Putamen (tissue), 1 donor: ENCODE results near the gene IFITM10.

Experiments used
- DNase-seq: peaks from one replicate; pipeline ENCODE4 v3.0.0-alpha.2; 2016; ENCODE audit warnings: low spot score

The IFITM10 gene

DNA sequence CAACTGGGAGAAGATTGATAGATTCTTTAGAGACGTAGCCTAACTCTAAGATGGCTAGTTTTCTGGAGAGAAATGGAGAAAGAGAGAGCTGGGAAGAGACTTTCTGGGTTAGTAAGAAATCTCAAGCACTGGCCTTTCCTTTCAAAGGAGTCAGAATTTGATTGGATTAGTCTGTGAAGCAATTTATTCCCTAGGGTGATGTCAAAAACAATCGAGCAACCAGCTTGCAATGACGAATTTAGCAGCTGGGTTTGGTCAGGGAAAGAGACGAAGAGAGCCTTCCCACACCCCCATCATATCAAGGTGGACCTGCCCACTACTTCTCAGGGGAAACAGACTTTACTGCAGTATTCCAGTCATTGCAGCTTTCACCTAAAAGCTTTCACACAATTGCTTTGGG lies 42.6 kb downstream of the IFITM10 start:
- no peak for DNase-seq

DNA sequence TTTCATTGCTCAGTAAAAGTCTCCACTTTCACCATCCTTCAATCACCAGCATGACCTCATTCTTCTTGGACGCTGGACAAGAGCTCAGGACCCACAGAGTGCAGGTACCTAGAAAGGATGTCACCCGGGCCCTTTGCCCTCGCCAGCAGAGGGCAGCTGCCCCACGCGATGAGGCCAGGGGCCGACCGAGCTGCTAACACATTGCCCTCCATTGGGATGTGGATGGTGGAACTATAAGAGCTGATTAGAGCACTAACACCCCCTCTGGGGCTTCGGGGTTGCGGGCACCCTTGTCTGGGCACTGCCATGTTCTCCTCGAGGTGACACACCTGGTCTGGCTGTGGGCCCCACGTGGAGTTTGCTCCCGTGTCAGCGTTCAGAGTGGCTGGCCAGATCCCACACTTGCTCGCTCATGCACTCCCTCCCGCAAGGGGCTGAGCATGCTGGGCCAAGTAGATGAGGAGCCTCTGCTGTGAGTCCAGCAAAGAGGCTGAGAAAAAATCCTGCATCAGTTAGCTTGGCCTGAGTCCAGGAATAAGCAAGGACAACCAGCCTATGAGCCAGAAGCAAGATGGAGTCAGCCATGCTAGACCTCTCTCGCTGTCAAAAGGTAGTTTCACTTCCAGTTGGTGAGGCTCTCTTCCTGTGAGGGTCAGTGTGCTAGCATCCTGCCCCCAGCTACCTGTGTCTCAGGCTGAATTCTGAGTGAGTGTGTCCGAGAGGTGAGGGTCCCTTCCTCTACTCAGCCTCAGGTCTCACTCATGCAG lies 43.6 kb downstream of the IFITM10 start:
- DNase-seq = no peak

DNA sequence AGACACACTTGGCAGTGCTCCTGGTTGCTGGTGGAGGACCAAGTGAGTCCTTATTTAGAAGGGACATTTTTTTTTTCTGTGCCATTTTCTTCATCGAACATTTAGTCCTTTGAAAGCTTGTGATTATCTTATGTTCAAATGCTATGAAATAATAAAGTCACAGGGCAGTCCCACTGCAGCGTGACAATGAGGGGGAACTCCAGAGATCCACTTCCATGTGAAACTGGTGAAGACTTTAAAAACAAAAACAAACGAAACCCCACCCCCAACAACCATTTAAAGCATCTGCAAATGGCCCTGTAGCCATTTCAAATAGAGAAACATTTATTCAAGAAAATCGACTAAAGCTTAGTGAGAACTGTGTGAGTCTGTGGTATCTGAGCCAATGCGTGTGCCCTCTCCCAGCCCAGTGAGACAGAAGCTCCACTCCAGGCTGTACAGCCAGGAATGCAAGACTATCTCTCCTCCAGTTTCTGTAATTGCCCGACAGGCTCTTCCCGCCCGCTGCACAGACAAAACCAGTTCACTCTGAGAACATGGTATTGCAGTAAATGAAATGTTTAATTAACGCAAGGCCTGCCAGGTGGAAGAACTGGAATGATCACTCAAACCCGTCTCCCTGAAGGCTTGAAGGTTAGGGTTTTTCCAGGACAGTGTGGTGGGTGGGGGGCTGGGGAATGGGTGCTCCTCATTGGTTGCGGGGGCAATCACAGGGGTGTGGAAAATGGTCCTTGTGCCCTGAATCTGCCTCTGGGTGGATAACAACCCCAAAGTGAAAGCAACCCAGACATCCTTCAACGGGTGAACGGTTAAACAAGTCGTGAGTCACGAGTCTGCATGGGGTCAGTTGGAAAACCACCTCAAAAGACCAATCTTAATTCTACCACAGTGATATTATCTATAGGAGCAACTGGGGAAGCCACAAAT lies 45.0 kb downstream of the IFITM10 start:
- no peak for DNase-seq

DNA sequence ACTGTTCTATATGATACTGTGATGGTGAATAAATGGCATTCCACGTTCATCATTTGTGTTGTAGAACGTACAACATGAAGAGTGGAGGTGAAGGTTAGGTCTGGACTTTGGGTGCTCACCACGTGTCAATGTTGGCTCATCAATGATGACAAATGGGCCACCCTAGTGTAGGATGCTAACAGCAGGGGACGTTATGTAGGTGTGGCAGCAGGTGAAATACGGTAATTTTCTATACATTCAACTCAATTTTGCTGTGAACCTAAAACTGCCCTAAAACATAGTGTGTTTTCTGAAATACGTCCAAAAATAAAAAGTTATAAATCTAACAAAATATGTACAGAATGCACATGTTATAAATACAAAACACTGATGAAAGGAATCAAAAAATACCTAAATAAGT lies 47.2 kb downstream of the IFITM10 start:
- no peak for DNase-seq

DNA sequence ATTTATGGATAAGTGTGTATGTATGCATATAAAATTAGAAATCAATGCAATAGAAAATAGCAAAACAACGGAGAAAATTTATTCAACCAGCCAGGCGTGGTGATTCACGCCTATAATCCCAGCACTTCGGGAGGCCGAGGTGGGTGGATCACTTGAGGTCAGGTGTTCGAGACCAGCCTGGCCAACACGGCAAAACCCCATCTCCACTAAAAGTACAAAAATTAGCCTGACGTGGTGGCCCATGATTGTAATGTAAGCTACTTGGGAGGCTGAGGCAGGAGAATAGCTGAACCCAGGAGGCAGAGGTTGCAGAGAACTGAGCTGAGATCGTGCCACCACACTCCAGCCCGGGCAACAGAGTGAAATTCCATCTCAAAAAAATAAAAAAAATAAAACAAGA lies 47.9 kb downstream of the IFITM10 start:
- no peak for DNase-seq

DNA sequence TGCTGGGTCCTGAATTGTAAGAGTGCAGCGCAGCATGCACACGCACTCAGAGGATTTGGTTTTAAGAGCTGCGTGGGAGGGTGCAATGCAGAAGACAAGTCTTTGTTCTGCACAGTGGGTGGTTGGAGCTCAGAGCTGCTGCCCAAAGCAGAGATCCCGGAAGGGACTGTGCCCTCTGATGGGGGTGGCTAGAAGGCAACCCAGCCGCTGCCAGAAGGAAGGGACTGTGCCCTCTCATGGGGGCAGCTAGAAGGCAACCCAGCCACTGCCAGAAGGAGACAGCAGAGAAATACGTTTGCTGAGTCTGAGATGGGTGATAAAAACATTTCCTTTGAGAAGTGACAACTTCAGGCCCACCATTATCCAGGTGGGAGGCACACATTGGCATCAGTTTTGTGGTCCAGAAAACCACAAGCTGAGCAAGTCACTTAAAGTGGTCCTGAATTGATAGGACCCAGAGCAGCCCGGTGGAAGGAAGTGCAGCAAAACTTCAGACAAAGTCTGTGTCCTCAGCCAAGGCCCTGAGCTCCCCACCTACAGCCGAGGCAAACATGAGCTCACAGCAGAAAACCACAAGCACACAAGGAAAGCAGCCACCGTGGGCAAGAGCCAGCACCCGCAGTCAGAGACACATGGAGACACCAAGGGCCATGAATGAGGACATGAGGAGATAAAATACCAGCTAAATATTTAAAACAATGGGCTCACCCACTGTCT lies 49.1 kb downstream of the IFITM10 start:
- DNase-seq = no peak

DNA sequence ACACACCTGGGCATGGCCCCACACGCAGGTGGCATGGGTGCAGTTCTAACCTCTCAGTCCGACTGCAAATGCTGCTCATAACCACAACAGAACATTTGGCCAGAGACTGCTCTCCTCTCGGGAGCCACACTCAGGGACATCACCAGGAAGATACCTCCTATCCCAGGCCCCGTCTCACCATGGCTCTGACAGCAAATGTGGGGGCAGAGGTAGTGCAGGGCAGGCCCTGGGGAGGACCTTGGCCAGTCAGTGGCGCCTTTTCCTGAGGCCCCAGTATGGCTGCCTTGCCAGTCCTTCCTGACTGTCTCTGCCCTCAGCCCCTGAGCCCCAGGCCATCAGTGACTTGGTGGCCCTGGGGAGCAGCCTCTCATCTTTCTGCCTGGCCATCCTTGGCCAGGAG lies 50.6 kb downstream of the IFITM10 start:
- DNase-seq = no peak

DNA sequence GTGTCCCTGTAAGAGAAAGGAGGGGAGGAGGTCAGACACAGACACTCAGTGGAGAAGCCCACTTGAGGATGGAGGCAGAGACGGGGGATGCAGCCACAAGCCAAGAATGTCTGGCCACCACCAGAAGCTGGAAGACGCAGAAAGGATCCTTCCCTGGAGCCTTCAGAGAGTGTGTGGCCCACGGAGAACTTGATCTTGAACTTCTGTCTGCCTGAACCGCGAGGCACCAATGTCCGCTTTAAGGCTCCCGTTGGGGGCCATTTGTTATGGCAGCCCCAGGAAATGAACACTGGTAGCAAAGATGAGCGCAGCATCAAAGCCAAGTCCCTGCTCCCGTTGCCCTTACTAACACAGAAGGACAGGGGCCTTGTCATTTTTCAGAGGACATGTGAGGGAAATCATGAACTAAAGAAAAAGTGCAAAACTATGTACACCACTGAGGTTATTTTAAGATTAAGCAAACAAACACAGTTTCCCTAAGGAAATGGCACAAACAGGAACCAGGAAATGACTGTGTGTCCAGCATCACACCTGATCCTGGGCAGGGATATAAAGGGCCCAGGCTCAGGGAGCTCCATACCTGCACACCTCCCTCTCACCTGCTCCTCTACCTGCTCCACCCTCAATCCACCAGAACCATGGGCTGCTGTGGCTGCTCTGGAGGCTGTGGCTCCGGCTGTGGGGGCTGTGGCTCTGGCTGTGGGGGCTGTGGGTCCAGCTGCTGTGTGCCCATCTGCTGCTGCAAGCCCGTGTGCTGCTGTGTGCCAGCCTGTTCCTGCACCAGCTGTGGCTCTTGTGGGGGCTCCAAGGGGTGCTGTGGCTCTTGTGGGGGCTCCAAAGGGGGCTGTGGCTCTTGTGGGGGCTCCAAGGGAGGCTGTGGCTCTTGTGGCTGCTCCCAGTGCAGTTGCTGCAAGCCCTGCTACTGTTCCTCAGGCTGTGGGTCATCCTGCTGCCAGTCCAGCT lies 53.5 kb downstream of the IFITM10 start, which contains the start of gene KRTAP5-6:
Gene KRTAP5-6 (plus strand): TSS at position 588 of the 963 bp plus-strand sequence. CDS start 51 bp downstream, at position 639.
- no peak for DNase-seq

DNA sequence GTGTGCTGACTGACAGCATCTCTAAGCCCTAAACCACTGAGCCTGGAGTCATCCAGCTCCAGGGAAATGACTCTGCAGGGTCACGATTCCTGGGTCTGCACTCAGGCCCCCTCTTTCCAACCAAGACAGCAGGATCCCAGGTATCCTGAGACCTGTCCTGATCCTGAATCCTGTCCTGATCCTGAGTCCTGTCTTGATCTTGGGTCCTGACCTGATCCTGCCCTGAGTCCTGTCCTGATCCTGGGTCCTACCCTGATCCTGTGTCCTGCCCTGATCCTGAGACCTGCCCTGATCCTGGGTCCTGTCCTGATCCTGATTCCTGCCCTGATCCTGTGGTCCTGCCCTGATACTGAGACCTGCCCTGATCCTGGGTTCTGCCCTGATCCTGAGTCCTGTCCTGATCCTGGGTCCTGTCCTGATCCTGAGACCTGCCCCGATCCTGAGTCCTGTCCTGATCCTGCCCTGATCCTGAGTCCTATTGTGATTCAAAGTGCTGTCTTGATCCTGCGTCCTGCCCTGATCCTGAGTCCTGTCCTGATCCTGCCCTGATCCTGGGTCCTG lies 54.8 kb downstream of the IFITM10 start:
- no peak for DNase-seq

DNA sequence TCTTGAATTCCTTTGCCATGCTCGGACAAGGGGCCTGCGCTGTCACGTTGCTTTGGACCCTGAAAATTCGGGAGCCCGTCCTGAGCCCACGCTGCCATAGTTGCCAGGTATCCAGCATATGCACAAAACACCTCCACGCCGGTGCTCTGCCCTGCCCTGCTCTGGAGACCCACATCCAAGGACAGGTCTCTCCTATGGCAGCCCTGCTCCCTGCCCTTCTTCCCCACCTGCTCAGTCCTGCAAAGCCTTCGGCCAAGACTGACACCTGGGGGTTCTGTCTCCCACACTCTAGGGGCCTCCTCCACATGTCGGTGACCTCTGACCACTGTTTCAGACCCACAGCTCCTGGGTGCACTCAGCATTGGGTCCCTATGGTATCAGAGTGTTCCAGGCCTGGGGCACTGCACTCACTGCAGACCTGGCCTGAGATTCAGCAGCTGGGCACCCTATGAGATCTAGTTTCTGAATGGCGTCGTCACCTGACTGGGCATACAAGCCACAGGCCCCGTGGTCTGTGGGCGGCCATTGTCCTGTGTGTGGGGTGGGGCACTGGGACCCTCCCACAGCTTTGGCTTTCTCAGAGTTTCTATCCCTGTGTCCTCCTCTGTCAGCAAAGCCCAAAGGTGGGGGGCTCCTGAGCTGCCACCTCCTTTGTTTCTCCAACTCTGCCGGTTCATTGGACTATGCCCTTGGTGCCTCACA lies 55.4 kb downstream of the IFITM10 start:
- DNase-seq = no peak

DNA sequence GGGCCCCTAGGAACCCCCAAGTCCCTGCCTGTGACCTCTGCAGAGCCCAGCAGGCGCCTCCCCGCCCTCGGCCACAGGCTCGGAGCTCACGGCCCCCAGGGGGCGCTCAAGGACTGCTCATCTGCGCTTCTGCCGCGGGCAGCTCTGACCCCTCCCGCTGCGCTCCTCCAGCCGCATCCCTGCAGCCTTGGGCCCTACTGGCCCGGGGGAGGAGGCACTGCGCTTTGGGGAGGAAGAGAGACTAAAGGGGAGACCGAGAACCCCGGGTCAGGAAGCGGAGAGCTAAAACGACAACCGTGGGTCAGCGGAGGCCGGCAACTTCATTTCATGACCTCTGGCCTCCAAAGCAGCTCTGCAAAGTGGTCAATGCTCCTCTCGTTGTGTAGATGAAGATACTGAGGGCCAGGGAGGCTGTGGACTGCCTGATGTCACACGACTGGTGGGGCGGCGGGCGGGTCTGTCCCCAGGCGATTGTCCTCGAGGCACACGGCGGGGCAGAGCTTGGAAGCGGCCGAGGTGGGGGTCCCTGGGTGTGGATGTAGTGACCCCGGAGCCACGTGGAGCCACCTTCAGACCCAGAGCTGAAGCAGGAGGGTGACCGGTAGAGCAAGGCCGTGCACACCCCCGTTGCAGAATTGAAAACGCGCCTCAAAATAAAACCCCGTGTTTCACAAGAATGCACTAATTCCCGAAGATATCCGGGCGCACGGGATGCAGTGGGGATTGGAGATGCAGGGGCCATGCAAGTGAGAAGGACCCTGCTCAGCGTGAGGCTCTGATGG lies 56.1 kb downstream of the IFITM10 start:
- peak; percentile 82 for DNase-seq

DNA sequence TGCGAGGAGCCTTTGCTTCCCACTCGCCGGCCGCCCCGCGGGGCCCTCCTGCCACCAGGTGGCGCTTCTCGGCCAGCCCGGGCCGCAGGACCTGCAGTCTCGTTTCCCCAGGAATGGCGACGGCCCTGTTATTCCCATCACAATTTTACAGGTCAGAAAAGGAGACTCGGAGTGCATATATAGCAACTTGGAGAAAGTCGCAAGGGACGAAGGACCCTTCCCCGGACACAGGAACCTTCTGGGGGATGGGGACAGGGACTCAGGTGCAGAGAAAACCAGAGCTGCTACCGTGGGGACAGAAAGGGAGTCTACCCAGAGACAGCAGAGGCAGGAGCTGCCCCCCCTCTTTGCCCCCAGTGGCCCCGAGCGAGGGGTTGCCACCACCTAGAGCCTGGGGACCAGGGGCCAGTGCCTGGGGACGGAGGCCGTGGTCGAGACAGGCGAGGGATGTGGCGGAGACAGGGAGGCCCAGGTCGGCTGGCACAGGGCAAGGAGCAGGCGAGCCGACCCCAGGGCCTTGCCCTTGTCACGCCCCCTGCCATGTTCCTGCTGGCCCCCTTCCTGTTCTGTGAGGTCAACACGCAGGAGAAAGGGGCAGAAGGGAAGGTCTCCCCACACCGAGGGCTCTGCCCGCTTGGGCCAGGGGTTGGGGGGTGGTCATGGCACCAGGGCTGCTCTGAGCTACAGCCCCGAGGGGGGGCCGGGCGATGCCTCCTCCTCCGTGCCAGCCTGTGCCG lies 56.9 kb downstream of the IFITM10 start:
- peak; percentile 70 for DNase-seq

DNA sequence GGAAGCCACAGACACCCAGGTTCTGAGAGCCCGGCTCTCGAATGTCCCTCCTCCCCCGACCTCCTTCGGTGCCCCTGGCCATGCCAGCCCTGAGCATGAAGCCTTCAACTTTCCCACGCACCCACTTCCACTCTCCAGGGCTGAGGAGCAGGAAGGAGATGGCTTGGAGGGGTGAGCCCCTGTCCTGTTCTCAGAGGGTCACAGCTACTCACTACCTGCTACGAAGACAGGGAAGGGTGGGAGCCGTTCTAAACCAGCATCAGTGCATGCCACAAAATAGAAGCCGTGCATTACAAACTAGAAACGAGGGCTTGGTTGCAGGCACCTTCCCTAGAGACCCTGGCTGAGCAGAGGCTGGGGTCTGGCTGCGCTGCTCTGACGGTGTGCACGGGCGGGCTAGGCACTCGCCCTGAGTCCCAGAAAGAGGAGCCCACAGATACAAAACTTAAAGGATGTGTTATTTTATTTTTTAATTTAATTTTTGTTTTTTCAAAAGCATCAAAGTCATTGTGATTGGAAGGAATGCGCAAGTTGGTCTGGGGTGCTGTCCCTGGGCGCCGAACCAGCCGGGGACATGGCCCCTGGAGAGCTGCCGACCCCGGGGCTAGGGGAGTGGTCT lies 57.6 kb downstream of the IFITM10 start:
- no peak for DNase-seq

DNA sequence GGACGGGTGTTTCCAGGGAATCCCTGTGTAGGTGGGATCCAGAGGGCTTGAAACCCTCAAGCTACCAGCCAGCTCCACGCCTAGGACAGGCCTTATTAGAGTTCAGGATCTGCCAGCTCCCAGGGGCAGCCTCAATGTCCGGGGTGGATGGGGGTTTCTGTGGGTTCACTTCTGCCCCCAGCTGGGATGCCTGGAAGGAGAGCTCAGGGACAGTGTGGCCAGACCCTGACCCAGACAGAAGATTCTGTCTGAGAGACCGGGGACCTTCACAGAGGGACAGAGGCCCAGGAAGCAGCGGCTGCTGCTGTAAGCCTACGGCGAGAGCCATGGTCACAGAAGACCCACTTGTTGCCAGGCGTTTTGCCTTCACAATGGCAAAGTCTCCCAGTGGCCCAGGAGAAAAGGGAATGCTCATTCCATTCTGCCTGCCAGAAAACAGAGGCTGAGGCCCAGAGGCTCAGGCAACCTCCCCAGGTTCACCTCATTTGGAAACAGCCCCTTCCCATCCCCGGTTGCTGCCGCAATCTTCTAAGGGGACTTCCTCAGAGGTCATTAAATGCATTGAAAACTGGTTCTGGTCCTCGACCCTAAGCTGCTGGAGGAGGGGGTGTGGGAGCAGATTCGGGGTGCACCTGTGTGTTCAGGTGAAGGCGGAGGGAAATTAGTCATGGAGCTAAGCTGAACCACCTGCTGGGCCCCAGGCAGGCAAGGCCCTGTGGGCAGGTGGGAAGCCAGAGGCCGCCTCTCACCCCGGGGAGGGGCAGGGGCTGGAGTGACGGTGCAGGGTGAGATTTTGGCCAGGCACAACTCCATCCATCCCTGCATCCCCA lies 58.3 kb downstream of the IFITM10 start:
- DNase-seq = no peak

DNA sequence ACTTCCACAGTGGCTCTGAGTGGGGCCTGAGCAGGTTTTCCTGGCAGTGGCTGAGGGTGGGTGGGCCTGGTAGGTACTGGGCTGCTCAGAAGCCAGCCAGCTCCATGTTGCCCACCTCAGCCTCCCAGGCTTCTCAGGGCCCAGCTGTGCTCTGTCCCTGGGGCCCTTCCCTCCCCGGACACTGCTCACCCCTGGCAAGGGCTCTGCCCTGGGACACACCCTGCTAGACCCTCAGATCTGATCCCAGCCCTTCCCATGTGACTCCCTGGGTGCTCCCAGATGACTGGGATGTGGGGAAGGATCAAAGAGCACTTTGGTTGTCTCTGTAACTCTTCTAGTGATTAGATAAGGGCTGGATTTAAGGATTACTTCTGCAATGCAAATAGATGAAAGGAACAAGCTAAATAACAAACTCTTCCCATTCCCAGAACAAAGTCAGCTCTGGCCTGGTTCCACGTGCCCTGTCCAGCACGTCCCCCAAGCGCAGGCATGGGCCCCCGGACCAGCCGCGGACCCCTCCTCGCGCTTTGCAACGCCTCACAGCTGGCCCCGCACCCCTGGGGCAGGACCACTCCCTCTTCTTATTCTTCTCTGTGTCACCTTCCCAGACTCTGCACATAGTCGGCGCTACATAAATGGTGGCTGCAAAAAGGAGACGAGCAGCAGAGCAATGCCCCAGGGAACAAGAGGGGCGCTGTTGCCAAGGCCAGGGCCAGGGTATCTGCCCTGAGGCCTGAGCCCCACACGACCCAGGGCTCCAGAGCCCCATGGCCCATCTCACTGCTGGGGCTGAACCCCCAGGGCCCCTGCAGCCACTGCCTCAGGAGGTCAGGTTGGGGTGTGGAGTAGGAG lies 59.1 kb downstream of the IFITM10 start:
- DNase-seq = no peak
